Lung (tissue), 12 donors: Measurements from ENCODE around the gene SUSD4. TPM values are rescaled to one million over a fixed set of nuclear protein-coding genes. Genes with fewer than 3 reads are reported as not detected.

ENCODE experiments used
- ATAC-seq: fragments of 200-7000 bp; cut with Tn5 transposase; one replicate; pipeline ENCODE4 v1.9.1; 2020; ENCODE audit warnings: moderate number of reproducible peaks; ENCODE audit not compliant: insufficient read depth, low FRiP score
- DNase-seq, 3 donors: peaks; one replicate each; pipeline ENCODE4 v3.0.0-alpha.2; 2013 to 2017
- H3K27ac ChIP-seq, 2 donors: one replicate each; pipeline ENCODE4 v1.5.1; 2013; ENCODE audit warnings: mild to moderate bottlenecking in 2 of 2, moderate library complexity in 2 of 2, control low read depth in 1 of 2, inconsistent platforms in 1 of 2, low read depth in 1 of 2, low read length in 1 of 2
- H3K27me3 ChIP-seq, 3 donors: one replicate each; pipeline ENCODE4 v1.5.1; 2013; ENCODE audit warnings: low read length in 2 of 3; ENCODE audit not compliant: control insufficient read depth in 3 of 3, insufficient read depth in 3 of 3
- H3K36me3 ChIP-seq, 4 donors: one replicate each; pipeline ENCODE4 v1.5.1; 2013; ENCODE audit warnings: low read length in 4 of 4, mild to moderate bottlenecking in 1 of 4, moderate library complexity in 1 of 4; ENCODE audit not compliant: control insufficient read depth in 4 of 4, insufficient read depth in 4 of 4
- H3K4me1 ChIP-seq, 5 donors: one replicate each; pipeline ENCODE4 v1.5.1; 2013; ENCODE audit warnings: low read length in 5 of 5, mild to moderate bottlenecking in 2 of 5, moderate library complexity in 1 of 5; ENCODE audit not compliant: control insufficient read depth in 5 of 5, insufficient read depth in 5 of 5
- H3K4me3 ChIP-seq: one replicate; pipeline ENCODE4 v1.5.1; 2013; ENCODE audit warnings: mild to moderate bottlenecking, control low read depth, moderate library complexity
- H3K9ac ChIP-seq, 2 donors: one replicate each; pipeline ENCODE4 v1.5.1; 2013; ENCODE audit warnings: low read length in 2 of 2, control low read depth in 1 of 2; ENCODE audit not compliant: insufficient read depth in 1 of 2
- H3K9me3 ChIP-seq, 4 donors: one replicate each; pipeline ENCODE4 v1.5.1; 2013; ENCODE audit warnings: low read length in 3 of 4, mild to moderate bottlenecking in 1 of 4, moderate library complexity in 1 of 4; ENCODE audit not compliant: control insufficient read depth in 4 of 4, insufficient read depth in 3 of 4
- WGBS, 2 donors: extraction: QIAGEN DNeasy Blood & Tissue Kit; methylation state at CpG; one replicate each; pipeline ENCODE4 v1.1.7; 2013; 5-methylcytosine and 5-hydroxymethylcytosine counted together
- polyA plus RNA-seq, 2 donors: library from polyadenylated mRNA; stranded (reverse); fragments of 200-250 nt; gene quantifications; one replicate each; pipeline ENCODE4 v1.2.1, GENCODE V29; 2013
- total RNA-seq, 2 donors: library from RNA; depleted of rRNA in 1 of 2; stranded (reverse); fragments of >200 nt in 1 of 2; gene quantifications; one replicate each; pipeline ENCODE4 v1.2.1, GENCODE V29; 2014 to 2021
- TF ChIP-seq, protein P1 (sequence below): IDR thresholded peaks from 2 replicates; pipeline ENCODE4 v1.5.1; 2012; ENCODE audit warnings: mild to moderate bottlenecking; ENCODE audit errors: control extremely low read depth, extremely low read depth
- donor health status: control.
- donor health status: control.
- donor health status: Bipolar disorder and iron deficiency.
- donor health status: healthy.
- donor health status: DM: yes; HTN: yes; CAD: no.

The SUSD4 gene
- total and polyA plus RNA-seq, 4 donors: 2.8 to 17.0 (median 4.9) TPM

DNA sequence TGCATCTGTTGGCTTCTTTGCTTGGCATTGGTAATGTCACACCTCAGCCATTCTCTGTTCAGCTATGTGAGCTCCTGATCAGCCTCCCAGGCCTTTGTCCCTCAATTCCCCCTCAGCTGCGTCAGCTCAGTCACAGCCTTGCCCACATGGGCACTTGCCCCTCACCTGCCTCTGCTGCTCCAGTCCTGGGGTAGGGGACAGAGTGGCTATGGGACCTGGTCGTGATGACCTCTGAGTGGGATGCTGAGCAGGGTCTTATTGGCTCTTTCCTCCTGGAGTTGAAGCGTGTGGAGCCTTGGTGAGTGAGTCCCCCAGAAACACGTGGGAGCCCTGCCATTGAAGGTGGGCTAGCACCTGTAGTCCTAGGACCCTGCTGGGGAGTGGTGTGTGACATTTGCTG lies 159.6 kb downstream of the SUSD4 start:
- DNase-seq (no peak), ATAC-seq (no peak)
- no peaks in the 10 kb centered on the region for H3K36me3 ChIP-seq
- no peaks in the 10 kb centered on the region for H3K27me3 ChIP-seq
- H3K4me1 ChIP-seq: peaks cover 0 to 4% (median 0%) of the 10 kb centered on the region in 5 donors
- TF ChIP-seq, protein P1, sequence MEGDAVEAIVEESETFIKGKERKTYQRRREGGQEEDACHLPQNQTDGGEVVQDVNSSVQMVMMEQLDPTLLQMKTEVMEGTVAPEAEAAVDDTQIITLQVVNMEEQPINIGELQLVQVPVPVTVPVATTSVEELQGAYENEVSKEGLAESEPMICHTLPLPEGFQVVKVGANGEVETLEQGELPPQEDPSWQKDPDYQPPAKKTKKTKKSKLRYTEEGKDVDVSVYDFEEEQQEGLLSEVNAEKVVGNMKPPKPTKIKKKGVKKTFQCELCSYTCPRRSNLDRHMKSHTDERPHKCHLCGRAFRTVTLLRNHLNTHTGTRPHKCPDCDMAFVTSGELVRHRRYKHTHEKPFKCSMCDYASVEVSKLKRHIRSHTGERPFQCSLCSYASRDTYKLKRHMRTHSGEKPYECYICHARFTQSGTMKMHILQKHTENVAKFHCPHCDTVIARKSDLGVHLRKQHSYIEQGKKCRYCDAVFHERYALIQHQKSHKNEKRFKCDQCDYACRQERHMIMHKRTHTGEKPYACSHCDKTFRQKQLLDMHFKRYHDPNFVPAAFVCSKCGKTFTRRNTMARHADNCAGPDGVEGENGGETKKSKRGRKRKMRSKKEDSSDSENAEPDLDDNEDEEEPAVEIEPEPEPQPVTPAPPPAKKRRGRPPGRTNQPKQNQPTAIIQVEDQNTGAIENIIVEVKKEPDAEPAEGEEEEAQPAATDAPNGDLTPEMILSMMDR: no peak
- H3K27ac ChIP-seq: no peak overlapping the region
- peaks cover 0 to 2% (median 0%) of the 10 kb centered on the region in 4 donors for H3K9me3 ChIP-seq
- H3K4me3 ChIP-seq: no peak overlapping the region
- no peak overlapping the region for H3K9ac ChIP-seq
- 91 to 93% methylated on average over 4 of the region's 4 CpGs for WGBS, 2 donors

DNA sequence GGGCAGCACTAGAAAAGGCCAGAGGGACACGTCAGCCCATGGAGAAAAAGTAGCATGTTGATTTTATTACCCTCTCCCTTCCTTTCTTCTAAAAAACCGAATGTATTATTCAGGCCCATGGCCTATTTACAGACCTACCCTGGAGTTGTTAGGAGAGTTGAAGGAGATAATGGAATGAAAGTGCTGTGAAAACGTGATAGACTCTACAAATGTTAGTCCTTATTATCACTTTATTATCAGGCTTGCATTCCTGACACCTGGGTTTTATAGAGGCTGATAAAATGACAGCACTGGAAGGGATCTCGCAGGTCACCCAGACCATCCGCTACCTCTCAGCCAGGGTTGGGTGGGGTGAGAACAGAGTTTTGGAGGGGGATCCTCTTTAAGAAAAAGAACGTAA lies 160.3 kb downstream of the SUSD4 start:
- peaks cover 0 to 4% (median 0%) of the 10 kb centered on the region in 5 donors for H3K4me1 ChIP-seq

DNA sequence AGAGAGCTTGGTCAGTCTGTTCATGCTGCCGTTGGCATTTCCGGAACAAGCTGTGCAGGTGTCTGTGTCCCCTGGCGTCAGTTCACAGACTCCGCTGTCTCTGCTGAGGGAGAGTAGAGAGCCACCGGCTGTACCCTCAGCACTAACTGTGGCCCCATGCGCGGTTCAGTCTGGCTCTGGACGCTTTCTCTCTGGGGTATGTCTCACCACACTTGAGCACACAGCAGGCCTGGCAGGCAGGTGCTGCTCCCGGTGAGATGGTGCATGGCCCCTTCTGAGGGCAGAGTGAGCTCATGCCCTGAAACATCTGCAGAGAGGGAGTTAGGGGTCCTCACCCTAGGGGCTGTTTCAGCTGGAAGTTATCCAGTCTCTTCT lies 161.0 kb downstream of the SUSD4 start:
- Histone ChIP-seq H3K9ac (no peak overlapping the region), H3K4me1 (peaks cover 0 to 4% (median 0%) of the 10 kb centered on the region in 5 donors), H3K9me3 (peaks cover 0 to 2% (median 0%) of the 10 kb centered on the region in 4 donors), H3K4me3 (no peak overlapping the region), H3K27me3 (no peaks in the 10 kb centered on the region), H3K27ac (no peak overlapping the region), H3K36me3 (no peaks in the 10 kb centered on the region)
- DNase-seq (no peak), ATAC-seq (no peak)
- TF ChIP-seq, protein P1: no peak
- WGBS, 2 donors: 92 to 96% methylated on average over 9 of the region's 9 CpGs

More for the DNA sequence above, 160.3 kb downstream of the SUSD4 start:
- ATAC-seq: no peak
- no peak overlapping the region for H3K9ac ChIP-seq
- peaks cover 0 to 2% (median 0%) of the 10 kb centered on the region in 4 donors for H3K9me3 ChIP-seq
- H3K4me3 ChIP-seq: no peak overlapping the region
- TF ChIP-seq, protein P1: no peak
- H3K36me3 ChIP-seq: no peaks in the 10 kb centered on the region
- DNase-seq: no peak
- H3K27me3 ChIP-seq: no peaks in the 10 kb centered on the region
- WGBS, 2 donors: 83 to 94% methylated on average over 6 of the region's 6 CpGs
- H3K27ac ChIP-seq: no peak overlapping the region
